ENCODE measurements around the gene HOXC13. TPM values are rescaled to one million over a fixed set of nuclear protein-coding genes. Genes with fewer than 3 reads are reported as not detected.
A peak's percentile ranks its signal among the peaks of the same experiment; 100 is the strongest.

HOXC13 gene
- total and polyA plus RNA-seq, 9 of the 15 experiments (the other 6 are each of a cell fraction or from before 2014, with no cell fraction given) = 0.03 to 0.29 (median 0.17) TPM; not detected in 2

DNA sequence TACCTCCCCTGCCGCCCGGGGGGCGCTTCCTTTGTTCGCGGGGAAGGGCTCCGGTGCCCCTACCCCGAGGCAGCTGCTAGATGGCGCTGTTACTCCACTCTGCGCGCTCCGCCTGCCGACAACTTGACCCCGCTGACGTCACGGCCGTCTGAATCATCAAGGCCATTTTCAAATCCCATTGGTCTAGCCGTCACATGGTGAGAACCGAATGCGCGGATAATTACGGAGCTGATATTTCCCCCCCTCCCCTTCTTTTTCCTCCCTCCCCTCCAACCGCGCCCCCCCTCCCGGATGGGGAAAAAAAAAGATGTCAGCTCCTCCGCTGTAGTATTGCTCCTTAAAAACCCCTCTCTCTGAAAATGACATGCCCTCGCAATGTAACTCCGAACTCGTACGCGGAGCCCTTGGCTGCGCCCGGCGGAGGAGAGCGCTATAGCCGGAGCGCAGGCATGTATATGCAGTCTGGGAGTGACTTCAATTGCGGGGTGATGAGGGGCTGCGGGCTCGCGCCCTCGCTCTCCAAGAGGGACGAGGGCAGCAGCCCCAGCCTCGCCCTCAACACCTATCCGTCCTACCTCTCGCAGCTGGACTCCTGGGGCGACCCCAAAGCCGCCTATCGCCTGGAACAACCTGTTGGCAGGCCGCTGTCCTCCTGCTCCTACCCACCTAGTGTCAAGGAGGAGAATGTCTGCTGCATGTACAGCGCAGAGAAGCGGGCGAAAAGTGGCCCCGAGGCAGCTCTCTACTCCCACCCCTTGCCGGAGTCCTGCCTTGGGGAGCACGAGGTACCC, 46.5 kb downstream of the HOXC13 start, which contains the start of gene HOXC10 (continued):
- TF ChIP-seq ELF1 (tag; IDR thresholded peaks at IDR 0.05) (peak; percentile 40; the same call in 1 of the 2 replicates), ZBTB17 (CRISPR knock-in tag; IDR thresholded peaks at IDR 0.05) (no peak), YY1 (IDR thresholded peaks at IDR 0.05; ENCODE audit: borderline replicate concordance in 1 of 3, control insufficient read depth in 1 of 3, extremely low read depth in 1 of 3, insufficient read depth in 3 of 3, insufficient read length in 1 of 3, insufficient replicate concordance in 2 of 3, low read depth in 1 of 3, low read length in 2 of 3) (peak in 1 of 3 experiments; percentile 37), CXXC5 (CRISPR knock-in tag; IDR thresholded peaks at IDR 0.05) (peak; percentile 56), FOS (IDR thresholded peaks at IDR 0.05; ENCODE audit: extremely low read depth, insufficient read length) (peak; percentile 37), PCBP1 (IDR thresholded peaks at IDR 0.05; ENCODE audit: low read depth, low read length, poor library complexity, severe bottlenecking) (peak; percentile 29), ZNF717 (CRISPR knock-in tag; IDR thresholded peaks at IDR 0.05) (no peak), ATF1 (CRISPR knock-in tag; IDR thresholded peaks at IDR 0.05) (peak; percentile 63), ATF1 (tag; IDR thresholded peaks at IDR 0.05) (peak; percentile 79), ZNF23 (CRISPR knock-in tag; IDR thresholded peaks at IDR 0.05) (no peak), POU5F1 (IDR thresholded peaks at IDR 0.05; ENCODE audit: borderline replicate concordance, low read depth, low read length, partially characterized antibody) (no peak), ZNF780A (CRISPR knock-in tag; IDR thresholded peaks at IDR 0.05) (no peak), RBM17 (IDR thresholded peaks at IDR 0.05; ENCODE audit: borderline replicate concordance, low read depth, low read length) (no peak), RCOR1 (IDR thresholded peaks at IDR 0.05; ENCODE audit: borderline replicate concordance in 1 of 2, low read depth in 2 of 2, low read length in 2 of 2) (peak in 1 of 2 experiments; percentile 51; a peak in 1 of 4 replicates), ZBTB8A (IDR thresholded peaks at IDR 0.05; ENCODE audit: partially characterized antibody) (no peak), RBM34 (IDR thresholded peaks at IDR 0.05; ENCODE audit: borderline replicate concordance, insufficient read depth, low read length) (no peak), HDGF (IDR thresholded peaks at IDR 0.05) (no peak)
- TF ChIP-seq, protein P1, sequence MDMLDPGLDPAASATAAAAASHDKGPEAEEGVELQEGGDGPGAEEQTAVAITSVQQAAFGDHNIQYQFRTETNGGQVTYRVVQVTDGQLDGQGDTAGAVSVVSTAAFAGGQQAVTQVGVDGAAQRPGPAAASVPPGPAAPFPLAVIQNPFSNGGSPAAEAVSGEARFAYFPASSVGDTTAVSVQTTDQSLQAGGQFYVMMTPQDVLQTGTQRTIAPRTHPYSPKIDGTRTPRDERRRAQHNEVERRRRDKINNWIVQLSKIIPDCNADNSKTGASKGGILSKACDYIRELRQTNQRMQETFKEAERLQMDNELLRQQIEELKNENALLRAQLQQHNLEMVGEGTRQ (CRISPR knock-in tag; IDR thresholded peaks at IDR 0.05) = peak; percentile 87
- TF ChIP-seq, protein P2, sequence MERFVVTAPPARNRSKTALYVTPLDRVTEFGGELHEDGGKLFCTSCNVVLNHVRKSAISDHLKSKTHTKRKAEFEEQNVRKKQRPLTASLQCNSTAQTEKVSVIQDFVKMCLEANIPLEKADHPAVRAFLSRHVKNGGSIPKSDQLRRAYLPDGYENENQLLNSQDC (CRISPR knock-in tag; IDR thresholded peaks at IDR 0.05) = no peak
- TF ChIP-seq, protein P3, sequence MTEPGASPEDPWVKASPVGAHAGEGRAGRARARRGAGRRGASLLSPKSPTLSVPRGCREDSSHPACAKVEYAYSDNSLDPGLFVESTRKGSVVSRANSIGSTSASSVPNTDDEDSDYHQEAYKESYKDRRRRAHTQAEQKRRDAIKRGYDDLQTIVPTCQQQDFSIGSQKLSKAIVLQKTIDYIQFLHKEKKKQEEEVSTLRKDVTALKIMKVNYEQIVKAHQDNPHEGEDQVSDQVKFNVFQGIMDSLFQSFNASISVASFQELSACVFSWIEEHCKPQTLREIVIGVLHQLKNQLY (CRISPR knock-in tag; conservative IDR thresholded peaks at IDR 0.05) = no peak
- TF ChIP-seq, protein P4, sequence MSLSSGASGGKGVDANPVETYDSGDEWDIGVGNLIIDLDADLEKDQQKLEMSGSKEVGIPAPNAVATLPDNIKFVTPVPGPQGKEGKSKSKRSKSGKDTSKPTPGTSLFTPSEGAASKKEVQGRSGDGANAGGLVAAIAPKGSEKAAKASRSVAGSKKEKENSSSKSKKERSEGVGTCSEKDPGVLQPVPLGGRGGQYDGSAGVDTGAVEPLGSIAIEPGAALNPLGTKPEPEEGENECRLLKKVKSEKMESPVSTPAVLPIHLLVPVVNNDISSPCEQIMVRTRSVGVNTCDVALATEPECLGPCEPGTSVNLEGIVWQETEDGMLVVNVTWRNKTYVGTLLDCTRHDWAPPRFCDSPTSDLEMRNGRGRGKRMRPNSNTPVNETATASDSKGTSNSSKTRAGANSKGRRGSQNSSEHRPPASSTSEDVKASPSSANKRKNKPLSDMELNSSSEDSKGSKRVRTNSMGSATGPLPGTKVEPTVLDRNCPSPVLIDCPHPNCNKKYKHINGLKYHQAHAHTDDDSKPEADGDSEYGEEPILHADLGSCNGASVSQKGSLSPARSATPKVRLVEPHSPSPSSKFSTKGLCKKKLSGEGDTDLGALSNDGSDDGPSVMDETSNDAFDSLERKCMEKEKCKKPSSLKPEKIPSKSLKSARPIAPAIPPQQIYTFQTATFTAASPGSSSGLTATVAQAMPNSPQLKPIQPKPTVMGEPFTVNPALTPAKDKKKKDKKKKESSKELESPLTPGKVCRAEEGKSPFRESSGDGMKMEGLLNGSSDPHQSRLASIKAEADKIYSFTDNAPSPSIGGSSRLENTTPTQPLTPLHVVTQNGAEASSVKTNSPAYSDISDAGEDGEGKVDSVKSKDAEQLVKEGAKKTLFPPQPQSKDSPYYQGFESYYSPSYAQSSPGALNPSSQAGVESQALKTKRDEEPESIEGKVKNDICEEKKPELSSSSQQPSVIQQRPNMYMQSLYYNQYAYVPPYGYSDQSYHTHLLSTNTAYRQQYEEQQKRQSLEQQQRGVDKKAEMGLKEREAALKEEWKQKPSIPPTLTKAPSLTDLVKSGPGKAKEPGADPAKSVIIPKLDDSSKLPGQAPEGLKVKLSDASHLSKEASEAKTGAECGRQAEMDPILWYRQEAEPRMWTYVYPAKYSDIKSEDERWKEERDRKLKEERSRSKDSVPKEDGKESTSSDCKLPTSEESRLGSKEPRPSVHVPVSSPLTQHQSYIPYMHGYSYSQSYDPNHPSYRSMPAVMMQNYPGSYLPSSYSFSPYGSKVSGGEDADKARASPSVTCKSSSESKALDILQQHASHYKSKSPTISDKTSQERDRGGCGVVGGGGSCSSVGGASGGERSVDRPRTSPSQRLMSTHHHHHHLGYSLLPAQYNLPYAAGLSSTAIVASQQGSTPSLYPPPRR (CRISPR knock-in tag; IDR thresholded peaks at IDR 0.05; ENCODE audit: borderline replicate concordance) = no peak

Measured in K562 (cell line).